Measurements from ENCODE around the gene RFTN1. TPM values are rescaled to one million over a fixed set of nuclear protein-coding genes. Genes with fewer than 3 reads are reported as not detected.

The RFTN1 gene
- total RNA-seq, 1 experiment from 2014 or later: 2.2 TPM

GRCh38 chr3:16501376-16501775, 12.1 kb downstream of the RFTN1 start:
- Histone ChIP-seq H3T11ph (ENCODE audit: low read length) (no peak overlapping the region), H4K8ac (replicated peaks; ENCODE audit: insufficient read length, low read depth, low read length) (no peak overlapping the region), H3K4ac (ENCODE audit: low read depth, low read length) (no peak overlapping the region), H4K91ac (ENCODE audit: insufficient read length, low read depth, low read length) (no peak overlapping the region), H2BK12ac (ENCODE audit: insufficient read length, low read depth, low read length) (no peak overlapping the region), H3K27ac (ENCODE audit: insufficient read length, low read depth, low read length) (no peak overlapping the region), H3K23me2 (ENCODE audit: insufficient read length, low read depth, low read length, poor library complexity, severe bottlenecking) (no peaks in the 10 kb centered on the region), H3K79me1 (ENCODE audit: insufficient read depth, low read depth, low read length, poor library complexity, severe bottlenecking) (no peaks in the 10 kb centered on the region), H3K56ac (ENCODE audit: insufficient read length, low read depth, low read length) (no peak overlapping the region), H2AFZ (ENCODE audit: low read length) (no peak overlapping the region), H3K4me2 (ENCODE audit: insufficient read depth, insufficient read length, low read length) (no peak overlapping the region), H3K23ac (ENCODE audit: insufficient read length, low read depth, low read length) (no peak overlapping the region), H3K4me1 (ENCODE audit: insufficient read depth, low read length) (peaks cover 8% of the 10 kb centered on the region; the same call in 1 of the 2 replicates), H2BK20ac (ENCODE audit: low read depth, low read length, poor library complexity, severe bottlenecking) (no peak overlapping the region), H3K9ac (ENCODE audit: extremely low read depth, insufficient read length, low read length) (no peak overlapping the region), H3K14ac (ENCODE audit: insufficient read depth, low read length) (no peak overlapping the region), H3K79me2 (ENCODE audit: insufficient read depth, low read length) (no peaks in the 10 kb centered on the region), H3K27me3 (ENCODE audit: insufficient read depth, low read length) (no peaks in the 10 kb centered on the region), H2AK5ac (ENCODE audit: insufficient read length, low read length) (no peak overlapping the region), H4K5ac (ENCODE audit: insufficient read length, low read depth, low read length) (no peak overlapping the region), H3K18ac (ENCODE audit: insufficient read length, low read depth, low read length) (no peak overlapping the region), H4K20me1 (ENCODE audit: control insufficient read depth, insufficient read depth, insufficient read length) (no peaks in the 10 kb centered on the region), H2BK15ac (ENCODE audit: low read depth, low read length) (no peak overlapping the region), H3K9me3 (ENCODE audit: control insufficient read depth, low read depth, low read length) (no peaks in the 10 kb centered on the region), H2BK120ac (ENCODE audit: low read depth, low read length, poor library complexity, severe bottlenecking) (no peak overlapping the region), H2BK5ac (ENCODE audit: insufficient read length, low read length) (no peak overlapping the region)
- H3K4me1 Mint-ChIP-seq: peaks cover 12 to 13% of the 10 kb centered on the region in 2 experiments
- no peak overlapping the region for H3K27ac Mint-ChIP-seq
- H3K27me3 Mint-ChIP-seq (ENCODE audit: low read depth): peaks cover 4% of the 10 kb centered on the region
- no peak for TF ChIP-seq CTCF (conservative IDR thresholded peaks at IDR 0.05)
- no peaks in the 10 kb centered on the region for H3K36me3 Mint-ChIP-seq (ENCODE audit: insufficient read depth in 1 of 3, low read depth in 3 of 3)
- peaks cover 0 to 3% of the 10 kb centered on the region in 2 experiments; a peak in 1 of 5 replicates for H3K9me3 Mint-ChIP-seq
- no CpG with 5 or more reads among the region's 4 CpGs for WGBS (ENCODE audit: extremely low coverage, insufficient read length, low lambda C conversion rate)
- DNase-seq: no peak
- H3K4me3 Mint-ChIP-seq: no peak overlapping the region
